DND-41 (cell line): ENCODE measurements around the gene MARVELD3.

Source experiments
- EZH2 ChIP-seq: IDR thresholded peaks from 3 replicates; pipeline ENCODE4 v1.6.1; 2012; ENCODE audit warnings: borderline replicate concordance, low read depth, mild to moderate bottlenecking, moderate library complexity, low read length, inconsistent platforms; ENCODE audit not compliant: severe bottlenecking
- TF ChIP-seq, protein P1 (sequence below): IDR thresholded peaks from 2 replicates; pipeline ENCODE4 v1.5.1; 2012; ENCODE audit warnings: borderline replicate concordance, low read length, moderate library complexity, mild to moderate bottlenecking; ENCODE audit not compliant: poor library complexity, severe bottlenecking; ENCODE audit errors: extremely low read depth

- TF ChIP-seq, protein P1, sequence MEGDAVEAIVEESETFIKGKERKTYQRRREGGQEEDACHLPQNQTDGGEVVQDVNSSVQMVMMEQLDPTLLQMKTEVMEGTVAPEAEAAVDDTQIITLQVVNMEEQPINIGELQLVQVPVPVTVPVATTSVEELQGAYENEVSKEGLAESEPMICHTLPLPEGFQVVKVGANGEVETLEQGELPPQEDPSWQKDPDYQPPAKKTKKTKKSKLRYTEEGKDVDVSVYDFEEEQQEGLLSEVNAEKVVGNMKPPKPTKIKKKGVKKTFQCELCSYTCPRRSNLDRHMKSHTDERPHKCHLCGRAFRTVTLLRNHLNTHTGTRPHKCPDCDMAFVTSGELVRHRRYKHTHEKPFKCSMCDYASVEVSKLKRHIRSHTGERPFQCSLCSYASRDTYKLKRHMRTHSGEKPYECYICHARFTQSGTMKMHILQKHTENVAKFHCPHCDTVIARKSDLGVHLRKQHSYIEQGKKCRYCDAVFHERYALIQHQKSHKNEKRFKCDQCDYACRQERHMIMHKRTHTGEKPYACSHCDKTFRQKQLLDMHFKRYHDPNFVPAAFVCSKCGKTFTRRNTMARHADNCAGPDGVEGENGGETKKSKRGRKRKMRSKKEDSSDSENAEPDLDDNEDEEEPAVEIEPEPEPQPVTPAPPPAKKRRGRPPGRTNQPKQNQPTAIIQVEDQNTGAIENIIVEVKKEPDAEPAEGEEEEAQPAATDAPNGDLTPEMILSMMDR, result no peak
- no peak for TF ChIP-seq EZH2
Measured at GRCh38 chr16:71610447-71610846, 15.5 kb upstream of the MARVELD3 start.
